C4-2B (cell line): Measurements from ENCODE around the gene AICDA.

Experiments used
- CTCF ChIP-seq: fragments of 450-650 bp; conservative IDR thresholded peaks from 2 replicates; pipeline ENCODE4 v1.5.1; 2017; ENCODE audit warnings: mild to moderate bottlenecking
- ZFX ChIP-seq: fragments of 450-650 bp; IDR thresholded peaks from 2 replicates; pipeline ENCODE4 v1.6.1; 2017

GRCh38 chr12:8603856-8604255 is 8.8 kb downstream of the AICDA start:
- TF ChIP-seq CTCF (peak; percentile 54), ZFX (no peak)
